ENCODE data around the gene FRRS1.
A peak's percentile ranks its signal among the peaks of the same experiment; 100 is the strongest.

FRRS1 gene

GRCh38 chr1:99758073-99758511 is 8.3 kb downstream of the FRRS1 start:
- Histone ChIP-seq H3K36me3 (ENCODE audit: control insufficient read depth in 4 of 4, insufficient read depth in 4 of 4, low read length in 3 of 4) (peaks cover 0 to 6% (median 0%) of the 10 kb centered on the region in 4 experiments), H3K9me3 (ENCODE audit: control extremely low read depth in 1 of 5, control insufficient read depth in 4 of 5, insufficient read depth in 2 of 5, low read depth in 1 of 5, low read length in 4 of 5) (peaks cover 0 to 12% (median 2%) of the 10 kb centered on the region in 5 experiments), H3K4me3 (ENCODE audit: control insufficient read depth in 1 of 7, extremely low read depth in 1 of 7, insufficient read depth in 4 of 7, low read depth in 2 of 7, low read length in 6 of 7) (peak overlapping the region in 2 of 7 experiments; percentile 21 to 33), H3K27me3 (replicated peaks in 2 of 5; ENCODE audit: control insufficient read depth in 4 of 5, insufficient read depth in 5 of 5, low read length in 4 of 5) (no peaks in the 10 kb centered on the region), H3K4me1 (ENCODE audit: control extremely low read depth in 1 of 4, control insufficient read depth in 4 of 4, insufficient read depth in 4 of 4, low read length in 3 of 4) (peaks cover 3 to 6% (median 5%) of the 10 kb centered on the region in 4 experiments), H3K27ac (ENCODE audit: insufficient read depth in 1 of 2, low read depth in 1 of 2, low read length in 2 of 2, poor library complexity in 1 of 2, severe bottlenecking in 2 of 2) (no peak overlapping the region)
- WGBS (ENCODE audit: insufficient coverage), result no CpG with 5 or more reads among the region's 1 CpG
- ChIA-PET POLR2A (no interaction called here), CTCF (no interaction called here)
- DNase-seq, result peak in 2 of 3 donors; percentile 37 to 56

- Histone ChIP-seq H3K27me3 (replicated peaks in 2 of 5; ENCODE audit: control insufficient read depth in 4 of 5, insufficient read depth in 5 of 5, low read length in 4 of 5) (no peaks in the 10 kb centered on the region), H3K36me3 (ENCODE audit: control insufficient read depth in 4 of 4, insufficient read depth in 4 of 4, low read length in 3 of 4) (peaks cover 0 to 6% (median 0%) of the 10 kb centered on the region in 4 experiments), H3K9me3 (ENCODE audit: control extremely low read depth in 1 of 5, control insufficient read depth in 4 of 5, insufficient read depth in 2 of 5, low read depth in 1 of 5, low read length in 4 of 5) (peaks cover 0 to 12% (median 2%) of the 10 kb centered on the region in 5 experiments), H3K4me1 (ENCODE audit: control extremely low read depth in 1 of 4, control insufficient read depth in 4 of 4, insufficient read depth in 4 of 4, low read length in 3 of 4) (peaks cover 3 to 6% (median 5%) of the 10 kb centered on the region in 4 experiments), H3K4me3 (ENCODE audit: control insufficient read depth in 1 of 7, extremely low read depth in 1 of 7, insufficient read depth in 4 of 7, low read depth in 2 of 7, low read length in 6 of 7) (no peak overlapping the region), H3K27ac (ENCODE audit: insufficient read depth in 1 of 2, low read depth in 1 of 2, low read length in 2 of 2, poor library complexity in 1 of 2, severe bottlenecking in 2 of 2) (no peak overlapping the region)
- ChIA-PET CTCF (no interaction called here), POLR2A (no interaction called here)
- DNase-seq, result no peak
- WGBS (ENCODE audit: insufficient coverage), result no CpG with 5 or more reads among the region's 3 CpGs
These were observed 9.8 kb downstream of the FRRS1 start for GRCh38 chr1:99756598-99756997.

- Histone ChIP-seq H3K27ac (ENCODE audit: insufficient read depth in 1 of 2, low read depth in 1 of 2, low read length in 2 of 2, poor library complexity in 1 of 2, severe bottlenecking in 2 of 2) (no peak overlapping the region), H3K4me1 (ENCODE audit: control extremely low read depth in 1 of 4, control insufficient read depth in 4 of 4, insufficient read depth in 4 of 4, low read length in 3 of 4) (peaks cover 3 to 6% (median 5%) of the 10 kb centered on the region in 4 experiments), H3K9me3 (ENCODE audit: control extremely low read depth in 1 of 5, control insufficient read depth in 4 of 5, insufficient read depth in 2 of 5, low read depth in 1 of 5, low read length in 4 of 5) (peaks cover 0 to 12% (median 2%) of the 10 kb centered on the region in 5 experiments), H3K4me3 (ENCODE audit: control insufficient read depth in 1 of 7, extremely low read depth in 1 of 7, insufficient read depth in 4 of 7, low read depth in 2 of 7, low read length in 6 of 7) (no peak overlapping the region), H3K36me3 (ENCODE audit: control insufficient read depth in 4 of 4, insufficient read depth in 4 of 4, low read length in 3 of 4) (peaks cover 0 to 6% (median 0%) of the 10 kb centered on the region in 4 experiments), H3K27me3 (replicated peaks in 2 of 5; ENCODE audit: control insufficient read depth in 4 of 5, insufficient read depth in 5 of 5, low read length in 4 of 5) (no peaks in the 10 kb centered on the region)
- ChIA-PET POLR2A (no interaction called here), CTCF (interaction anchor here (0.6 kb wide), 1 partner anchor 25 kb away, joined by 3 read pairs; no protein-coding TSS in a partner anchor)
- no peak for DNase-seq
- WGBS (ENCODE audit: insufficient coverage), result no CpG with 5 or more reads among the region's 2 CpGs
These were observed 10.8 kb downstream of the FRRS1 start for GRCh38 chr1:99755664-99756063.

GRCh38 chr1:99754697-99755096 is 11.7 kb downstream of the FRRS1 start:
- ChIA-PET CTCF (interaction anchor here (0.6 to 1.2 kb wide), 2 partner anchors 11 kb away, joined by 3 read pairs; partner anchors contain the start of gene FRRS1), POLR2A (no interaction called here)
- Histone ChIP-seq H3K27ac (ENCODE audit: insufficient read depth in 1 of 2, low read depth in 1 of 2, low read length in 2 of 2, poor library complexity in 1 of 2, severe bottlenecking in 2 of 2) (no peak overlapping the region), H3K4me1 (ENCODE audit: control extremely low read depth in 1 of 4, control insufficient read depth in 4 of 4, insufficient read depth in 4 of 4, low read length in 3 of 4) (peaks cover 5 to 13% (median 5%) of the 10 kb centered on the region in 4 experiments), H3K9me3 (ENCODE audit: control extremely low read depth in 1 of 5, control insufficient read depth in 4 of 5, insufficient read depth in 2 of 5, low read depth in 1 of 5, low read length in 4 of 5) (peaks cover 0 to 9% (median 2%) of the 10 kb centered on the region in 5 experiments), H3K27me3 (replicated peaks in 2 of 5; ENCODE audit: control insufficient read depth in 4 of 5, insufficient read depth in 5 of 5, low read length in 4 of 5) (no peaks in the 10 kb centered on the region), H3K36me3 (ENCODE audit: control insufficient read depth in 4 of 4, insufficient read depth in 4 of 4, low read length in 3 of 4) (peaks cover 0 to 5% (median 0%) of the 10 kb centered on the region in 4 experiments), H3K4me3 (ENCODE audit: control insufficient read depth in 1 of 7, extremely low read depth in 1 of 7, insufficient read depth in 4 of 7, low read depth in 2 of 7, low read length in 6 of 7) (no peak overlapping the region)
- no peak for DNase-seq
- WGBS (ENCODE audit: insufficient coverage), result 100% methylated on average over 4 of the region's 5 CpGs

GRCh38 chr1:99754055-99754626 is 12.3 kb downstream of the FRRS1 start:
- Histone ChIP-seq H3K4me3 (ENCODE audit: control insufficient read depth in 1 of 7, extremely low read depth in 1 of 7, insufficient read depth in 4 of 7, low read depth in 2 of 7, low read length in 6 of 7) (no peak overlapping the region), H3K36me3 (ENCODE audit: control insufficient read depth in 4 of 4, insufficient read depth in 4 of 4, low read length in 3 of 4) (no peaks in the 10 kb centered on the region), H3K27me3 (replicated peaks in 2 of 5; ENCODE audit: control insufficient read depth in 4 of 5, insufficient read depth in 5 of 5, low read length in 4 of 5) (no peaks in the 10 kb centered on the region), H3K9me3 (ENCODE audit: control extremely low read depth in 1 of 5, control insufficient read depth in 4 of 5, insufficient read depth in 2 of 5, low read depth in 1 of 5, low read length in 4 of 5) (peaks cover 0 to 5% (median 0%) of the 10 kb centered on the region in 5 experiments), H3K27ac (ENCODE audit: insufficient read depth in 1 of 2, low read depth in 1 of 2, low read length in 2 of 2, poor library complexity in 1 of 2, severe bottlenecking in 2 of 2) (no peak overlapping the region), H3K4me1 (ENCODE audit: control extremely low read depth in 1 of 4, control insufficient read depth in 4 of 4, insufficient read depth in 4 of 4, low read length in 3 of 4) (peaks cover 5 to 17% (median 6%) of the 10 kb centered on the region in 4 experiments)
- WGBS (ENCODE audit: insufficient coverage), result 100% methylated on average over 1 of the region's 2 CpGs
- ChIA-PET POLR2A (no interaction called here), CTCF (interaction anchor here (1.2 kb wide), 1 partner anchor 12 kb away, joined by 3 read pairs; the partner anchor contains the start of gene FRRS1)
- no peak for DNase-seq

- Histone ChIP-seq H3K4me3 (ENCODE audit: control insufficient read depth in 1 of 7, extremely low read depth in 1 of 7, insufficient read depth in 4 of 7, low read depth in 2 of 7, low read length in 6 of 7) (no peak overlapping the region), H3K27ac (ENCODE audit: insufficient read depth in 1 of 2, low read depth in 1 of 2, low read length in 2 of 2, poor library complexity in 1 of 2, severe bottlenecking in 2 of 2) (no peak overlapping the region), H3K36me3 (ENCODE audit: control insufficient read depth in 4 of 4, insufficient read depth in 4 of 4, low read length in 3 of 4) (peaks cover 0 to 3% (median 0%) of the 10 kb centered on the region in 4 experiments), H3K27me3 (replicated peaks in 2 of 5; ENCODE audit: control insufficient read depth in 4 of 5, insufficient read depth in 5 of 5, low read length in 4 of 5) (no peaks in the 10 kb centered on the region), H3K4me1 (ENCODE audit: control extremely low read depth in 1 of 4, control insufficient read depth in 4 of 4, insufficient read depth in 4 of 4, low read length in 3 of 4) (peaks cover 0 to 10% (median 2%) of the 10 kb centered on the region in 4 experiments), H3K9me3 (ENCODE audit: control extremely low read depth in 1 of 5, control insufficient read depth in 4 of 5, insufficient read depth in 2 of 5, low read depth in 1 of 5, low read length in 4 of 5) (no peaks in the 10 kb centered on the region)
- WGBS (ENCODE audit: insufficient coverage), result no CpG with 5 or more reads among the region's 1 CpG
- no peak for DNase-seq
- ChIA-PET POLR2A (interaction anchor here (0.6 kb wide), 1 partner anchor 859 kb away, joined by 3 read pairs; no protein-coding TSS in a partner anchor), CTCF (no interaction called here)
These were observed 14.4 kb downstream of the FRRS1 start for GRCh38 chr1:99751877-99752504.
